SK-N-SH treated with all-trans-retinoic acid at 6 μM for 48 hours (cell line): ENCODE data around the gene SIX3.

ENCODE experiments used
- ARNTL ChIP-seq: fragments of 450-650 bp; formaldehyde crosslinking; IDR thresholded peaks from 2 replicates; pipeline ENCODE4 v1.5.0; 2020; ENCODE audit warnings: low read depth, mild to moderate bottlenecking, moderate library complexity, borderline replicate concordance
- CSRNP3 ChIP-seq: fragments of 250-450 bp; sonication (Bioruptor Pico); IDR thresholded peaks from 2 replicates; pipeline ENCODE4 v1.5.1; 2021; ENCODE audit warnings: mild to moderate bottlenecking, moderate library complexity
- OSR1 ChIP-seq: fragments of 250-450 bp; sonication (Bioruptor Pico); IDR thresholded peaks from 2 replicates; pipeline ENCODE4 v1.8.0; 2022; ENCODE audit warnings: moderate library complexity, mild to moderate bottlenecking, inconsistent platforms
- PPARA ChIP-seq: fragments of 250-450 bp; sonication (Bioruptor Pico); IDR thresholded peaks from 2 replicates; pipeline ENCODE4 v1.5.0; 2020; ENCODE audit warnings: mild to moderate bottlenecking, borderline replicate concordance
- RARB ChIP-seq: fragments of 250-450 bp; sonication (Bioruptor Pico); IDR thresholded peaks from 2 replicates; pipeline ENCODE4 v1.8.0; 2021; ENCODE audit warnings: mild to moderate bottlenecking, moderate library complexity
- TCF4 ChIP-seq: fragments of 250-450 bp; sonication (Bioruptor Pico); IDR thresholded peaks from 2 replicates; pipeline ENCODE4 v1.8.0; 2021; ENCODE audit warnings: mild to moderate bottlenecking, moderate library complexity, borderline replicate concordance
- TOX ChIP-seq: fragments of 250-450 bp; sonication (Bioruptor Pico); IDR thresholded peaks from 2 replicates; pipeline ENCODE4 v1.8.0; 2021; ENCODE audit warnings: mild to moderate bottlenecking, moderate library complexity, borderline replicate concordance
- ZFP30 ChIP-seq: fragments of 450-650 bp; formaldehyde crosslinking; IDR thresholded peaks from 2 replicates; pipeline ENCODE4 v1.5.0; 2022; ENCODE audit warnings: mild to moderate bottlenecking, moderate library complexity
- TF ChIP-seq, protein P1 (sequence below): fragments of 250-450 bp; sonication (Bioruptor Pico); IDR thresholded peaks from 2 replicates; pipeline ENCODE4 v1.5.1; 2020; ENCODE audit warnings: low read depth, mild to moderate bottlenecking, moderate library complexity

GRCh38 chr2:44952143-44952805 is 10.8 kb downstream of the SIX3 start:
- TF ChIP-seq, protein P1, sequence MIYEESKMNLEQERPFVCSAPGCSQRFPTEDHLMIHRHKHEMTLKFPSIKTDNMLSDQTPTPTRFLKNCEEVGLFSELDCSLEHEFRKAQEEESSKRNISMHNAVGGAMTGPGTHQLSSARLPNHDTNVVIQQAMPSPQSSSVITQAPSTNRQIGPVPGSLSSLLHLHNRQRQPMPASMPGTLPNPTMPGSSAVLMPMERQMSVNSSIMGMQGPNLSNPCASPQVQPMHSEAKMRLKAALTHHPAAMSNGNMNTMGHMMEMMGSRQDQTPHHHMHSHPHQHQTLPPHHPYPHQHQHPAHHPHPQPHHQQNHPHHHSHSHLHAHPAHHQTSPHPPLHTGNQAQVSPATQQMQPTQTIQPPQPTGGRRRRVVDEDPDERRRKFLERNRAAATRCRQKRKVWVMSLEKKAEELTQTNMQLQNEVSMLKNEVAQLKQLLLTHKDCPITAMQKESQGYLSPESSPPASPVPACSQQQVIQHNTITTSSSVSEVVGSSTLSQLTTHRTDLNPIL (CRISPR knock-in tag) = no peak
- no peak for TF ChIP-seq OSR1 (CRISPR knock-in tag)
- TF ChIP-seq TCF4 = no peak
- TF ChIP-seq TOX (CRISPR knock-in tag) = no peak
- no peak for TF ChIP-seq ZFP30 (CRISPR knock-in tag)
- no peak for TF ChIP-seq RARB (CRISPR knock-in tag)
- no peak for TF ChIP-seq CSRNP3 (CRISPR knock-in tag)
- TF ChIP-seq ARNTL (CRISPR knock-in tag) = no peak
- TF ChIP-seq PPARA (CRISPR knock-in tag) = no peak
